Activated CD8-positive, alpha-beta T cell treated with anti-CD3 and anti-CD28 coated beads, Interleukin-2, amount 10 ng/mL, durations not matched to agents 7 days and 5 days (primary cell): ENCODE results near the gene EXD3. TPM values are rescaled to one million over a fixed set of nuclear protein-coding genes. Genes with fewer than 3 reads are reported as not detected.
A peak's percentile ranks its signal among the peaks of the same experiment; 100 is the strongest.

ENCODE experiments used
- ATAC-seq: fragments of 150-1000 bp; cut with Tn5 transposase; one replicate; pipeline ENCODE4 v1.10.0; 2021; ENCODE audit warnings: moderate library complexity
- CTCF ChIA-PET: fragments of 350-600 bp; sonication (Branson Sonifier 250); formaldehyde crosslinking; loops from one replicate; lab custom pipeline; 2021; ENCODE audit warnings: antibody characterized with exemption; lab: Charles Lee
- POLR2A ChIA-PET: fragments of 350-600 bp; sonication (Branson Sonifier 250); formaldehyde crosslinking; loops from one replicate; lab custom pipeline; 2021; ENCODE audit warnings: antibody characterized with exemption; lab: Charles Lee
- DNase-seq: peaks from one replicate; pipeline ENCODE4 v3.0.0-alpha.2; 2020
- H3K27ac Mint-ChIP-seq: one replicate; pipeline ENCODE4 v1.8.0; 2021; ENCODE audit warnings: mild to moderate bottlenecking, mixed read lengths
- H3K27me3 Mint-ChIP-seq: one replicate; pipeline ENCODE4 v1.8.0; 2021; ENCODE audit warnings: low read depth, mixed read lengths
- H3K36me3 Mint-ChIP-seq: one replicate; pipeline ENCODE4 v1.8.0; 2021; ENCODE audit warnings: low read depth, mixed read lengths
- H3K4me1 Mint-ChIP-seq: one replicate; pipeline ENCODE4 v1.8.0; 2021; ENCODE audit warnings: low read depth, mixed read lengths
- H3K4me3 Mint-ChIP-seq: one replicate; pipeline ENCODE4 v1.8.0; 2021; ENCODE audit warnings: mild to moderate bottlenecking, mixed read lengths
- H3K9me3 Mint-ChIP-seq: one replicate; pipeline ENCODE4 v1.8.0; 2022; ENCODE audit warnings: mixed read lengths; ENCODE audit not compliant: insufficient read depth
- total RNA-seq, 2 experiments: library from RNA; stranded (reverse); gene quantifications; one replicate each; pipeline ENCODE4 v1.2.3, GENCODE V29; 2021

The EXD3 gene
- total RNA-seq, 2 experiments from 2014 or later, result 10.0 to 10.9 TPM

DNA sequence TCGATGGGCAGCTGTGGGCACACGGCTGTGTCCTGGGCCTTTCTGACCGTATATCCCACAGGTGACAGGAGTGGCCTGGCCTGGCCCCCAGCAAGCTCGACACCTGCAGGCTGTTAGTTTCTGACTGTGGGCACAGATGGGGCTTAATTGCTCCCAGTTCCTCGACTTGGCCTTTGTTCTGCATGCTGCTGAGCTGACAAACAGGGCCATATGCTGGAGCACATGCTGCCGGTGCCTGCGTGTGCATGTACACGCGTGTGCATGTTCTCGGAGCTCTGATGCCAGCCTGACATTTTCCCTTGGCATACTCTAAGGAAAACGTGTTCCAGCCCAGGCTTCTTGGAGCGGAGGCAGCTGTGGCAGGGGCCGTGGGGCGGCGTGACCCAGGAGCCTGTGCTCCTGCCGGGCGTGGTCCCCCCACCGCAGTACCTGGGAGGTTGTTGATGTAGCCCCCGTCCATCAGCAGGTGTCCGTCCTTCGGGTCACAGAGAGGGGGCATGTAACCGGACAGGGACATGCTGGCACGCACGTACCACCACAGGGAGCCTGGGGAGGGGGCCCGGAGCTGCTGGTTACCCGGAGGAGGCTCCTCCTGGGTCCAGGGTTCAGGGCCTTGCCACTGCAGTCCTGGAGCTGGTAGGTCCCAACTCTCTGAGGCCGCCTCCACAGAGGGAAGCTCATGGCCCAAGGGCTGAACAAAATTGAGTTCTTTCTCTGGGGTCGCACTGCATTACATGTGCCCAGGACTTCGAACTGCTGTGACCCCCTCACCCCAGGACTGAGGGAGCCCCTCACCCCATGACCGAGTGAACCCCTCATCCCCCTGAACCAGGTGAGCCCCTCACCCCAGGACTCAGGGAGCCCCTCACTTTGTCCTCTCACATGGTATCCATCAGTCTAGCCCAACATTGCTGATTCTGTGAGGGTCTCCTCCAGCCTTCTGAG is 40.3 kb upstream of the EXD3 start:
- ATAC-seq (no peak), DNase-seq (no peak)
- Mint-ChIP-seq H3K9me3 (no peaks in the 10 kb centered on the region), H3K4me1 (peaks cover 33% of the 10 kb centered on the region), H3K27ac (peak overlapping the region; percentile 72), H3K4me3 (peak overlapping the region; percentile 15), H3K27me3 (peaks cover 6% of the 10 kb centered on the region), H3K36me3 (peaks cover 3% of the 10 kb centered on the region)
- ChIA-PET CTCF (no interaction called here), POLR2A (no interaction called here)

DNA sequence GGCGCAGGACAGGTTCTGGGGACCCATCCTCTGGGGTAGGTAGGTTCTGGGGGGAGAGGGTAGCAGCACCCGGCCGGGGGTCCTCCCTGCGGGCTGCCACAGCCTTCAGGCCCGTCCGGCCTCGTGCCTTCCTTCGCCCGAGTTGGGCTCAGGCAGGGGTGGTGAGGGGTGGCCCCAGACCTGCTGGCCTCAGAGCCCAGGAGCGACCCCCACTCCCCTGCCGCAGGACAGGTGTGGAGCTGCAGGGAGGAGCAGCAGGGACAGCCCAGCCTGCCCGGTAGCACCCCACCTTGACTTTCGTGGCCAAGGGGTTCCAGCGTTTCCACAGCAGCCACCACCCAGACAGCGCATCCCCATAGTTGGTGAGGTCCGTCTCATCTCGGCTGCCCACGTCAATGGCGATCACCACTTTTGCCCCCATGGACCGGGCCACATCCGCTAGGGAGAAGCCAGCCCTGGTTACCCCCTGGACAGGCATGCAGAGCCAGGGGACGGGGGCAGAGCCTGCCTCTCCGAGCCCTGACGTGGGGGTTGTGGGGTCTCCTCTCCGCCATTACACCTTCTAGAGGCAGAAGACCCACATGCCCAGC is 39.5 kb upstream of the EXD3 start:
- Mint-ChIP-seq H3K36me3 (peaks cover 3% of the 10 kb centered on the region), H3K27ac (peak overlapping the region; percentile 97), H3K4me1 (peaks cover 33% of the 10 kb centered on the region), H3K9me3 (no peaks in the 10 kb centered on the region), H3K27me3 (peaks cover 3% of the 10 kb centered on the region), H3K4me3 (peak overlapping the region; percentile 66)
- ATAC-seq (no peak), DNase-seq (no peak)
- ChIA-PET CTCF (interaction anchor here (1.0 to 2.2 kb wide), 3 partner anchors 16 to 39 kb away, joined by 4 to 6 read pairs (median 6); partner anchors contain the start of genes EXD3 and NOXA1), POLR2A (no interaction called here)

DNA sequence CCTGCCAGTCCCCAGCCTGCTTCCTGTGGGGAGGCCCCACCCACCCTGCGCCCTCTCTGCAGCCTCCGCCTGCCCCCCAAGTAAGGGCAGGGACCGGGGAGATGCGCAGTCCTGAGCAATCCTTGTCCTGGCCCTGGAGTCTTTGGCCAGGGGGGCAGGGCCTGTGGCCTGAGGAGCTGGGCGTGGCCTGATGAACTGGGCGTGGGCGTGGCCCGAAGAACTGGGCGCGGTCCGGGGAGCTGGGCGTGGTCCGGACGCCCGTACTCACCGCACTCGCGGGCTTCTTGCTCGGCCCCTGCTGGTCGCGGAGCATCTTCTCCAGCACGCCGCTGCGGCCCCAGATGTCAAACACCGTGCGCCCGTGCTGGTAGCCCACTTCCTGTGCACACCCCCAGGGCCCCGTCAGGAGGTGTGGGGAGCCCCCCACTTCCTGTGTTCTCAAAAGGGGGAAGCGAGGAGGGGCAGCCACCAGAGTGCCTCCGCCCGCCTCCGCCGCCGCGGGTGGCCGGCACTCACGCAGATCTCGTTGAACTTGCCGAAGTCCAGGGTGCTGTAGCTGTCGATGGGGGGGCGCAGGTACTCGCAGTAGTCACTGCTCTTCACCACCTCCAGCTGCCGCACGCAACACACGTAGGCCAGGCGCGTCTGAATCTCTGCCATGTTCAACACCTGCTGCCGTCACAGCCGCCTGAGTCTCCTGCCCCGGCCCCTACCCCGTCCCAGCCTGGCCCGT is 38.9 kb upstream of the EXD3 start:
- POLR2A ChIA-PET, result interaction anchor here (1.0 kb wide), 1 partner anchor 12 kb away, joined by 3 read pairs; no protein-coding TSS in a partner anchor
- DNase-seq (peak; percentile 96), ATAC-seq (peak; percentile 75)
- H3K27ac Mint-ChIP-seq, result peak overlapping the region; percentile 97
- peaks cover 34% of the 10 kb centered on the region for H3K4me1 Mint-ChIP-seq
- CTCF ChIA-PET, result interaction anchor here (1.0 to 2.2 kb wide), 3 partner anchors 16 to 39 kb away, joined by 4 to 6 read pairs (median 6); partner anchors contain the start of genes EXD3 and NOXA1
- H3K4me3 Mint-ChIP-seq, result peak overlapping the region; percentile 66
- peaks cover under 1% of the 10 kb centered on the region for H3K27me3 Mint-ChIP-seq
- no peaks in the 10 kb centered on the region for H3K9me3 Mint-ChIP-seq
- H3K36me3 Mint-ChIP-seq, result peaks cover 4% of the 10 kb centered on the region

DNA sequence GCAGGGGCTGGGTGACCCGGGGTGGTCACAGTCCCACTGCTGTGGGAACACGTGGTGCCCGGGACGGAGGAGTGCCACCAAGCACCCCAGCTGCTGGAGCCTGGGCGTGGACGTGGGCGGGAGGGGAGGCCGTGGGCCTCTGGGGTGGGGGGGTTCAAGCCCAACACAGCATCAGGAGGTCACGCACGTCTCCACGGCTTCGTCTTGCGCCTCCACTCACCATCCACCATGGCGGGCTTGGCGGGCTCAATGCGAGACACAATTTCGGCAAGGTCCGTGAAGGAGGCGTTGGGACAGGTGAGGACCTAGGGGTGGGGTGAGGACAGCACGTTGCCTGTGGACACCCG is 38.3 kb upstream of the EXD3 start:
- no peaks in the 10 kb centered on the region for H3K27me3 Mint-ChIP-seq
- ATAC-seq (no peak), DNase-seq (no peak)
- POLR2A ChIA-PET, result interaction anchor here (1.0 kb wide), 1 partner anchor 11 kb away, joined by 3 read pairs; no protein-coding TSS in a partner anchor
- peak overlapping the region; percentile 97 for H3K27ac Mint-ChIP-seq
- CTCF ChIA-PET, result interaction anchor here (1.0 to 2.2 kb wide), 3 partner anchors 15 to 38 kb away, joined by 4 to 6 read pairs (median 6); partner anchors contain the start of genes EXD3 and NOXA1
- H3K4me3 Mint-ChIP-seq, result no peak overlapping the region
- H3K9me3 Mint-ChIP-seq, result no peaks in the 10 kb centered on the region
- peaks cover 6% of the 10 kb centered on the region for H3K36me3 Mint-ChIP-seq
- H3K4me1 Mint-ChIP-seq, result peaks cover 34% of the 10 kb centered on the region

DNA sequence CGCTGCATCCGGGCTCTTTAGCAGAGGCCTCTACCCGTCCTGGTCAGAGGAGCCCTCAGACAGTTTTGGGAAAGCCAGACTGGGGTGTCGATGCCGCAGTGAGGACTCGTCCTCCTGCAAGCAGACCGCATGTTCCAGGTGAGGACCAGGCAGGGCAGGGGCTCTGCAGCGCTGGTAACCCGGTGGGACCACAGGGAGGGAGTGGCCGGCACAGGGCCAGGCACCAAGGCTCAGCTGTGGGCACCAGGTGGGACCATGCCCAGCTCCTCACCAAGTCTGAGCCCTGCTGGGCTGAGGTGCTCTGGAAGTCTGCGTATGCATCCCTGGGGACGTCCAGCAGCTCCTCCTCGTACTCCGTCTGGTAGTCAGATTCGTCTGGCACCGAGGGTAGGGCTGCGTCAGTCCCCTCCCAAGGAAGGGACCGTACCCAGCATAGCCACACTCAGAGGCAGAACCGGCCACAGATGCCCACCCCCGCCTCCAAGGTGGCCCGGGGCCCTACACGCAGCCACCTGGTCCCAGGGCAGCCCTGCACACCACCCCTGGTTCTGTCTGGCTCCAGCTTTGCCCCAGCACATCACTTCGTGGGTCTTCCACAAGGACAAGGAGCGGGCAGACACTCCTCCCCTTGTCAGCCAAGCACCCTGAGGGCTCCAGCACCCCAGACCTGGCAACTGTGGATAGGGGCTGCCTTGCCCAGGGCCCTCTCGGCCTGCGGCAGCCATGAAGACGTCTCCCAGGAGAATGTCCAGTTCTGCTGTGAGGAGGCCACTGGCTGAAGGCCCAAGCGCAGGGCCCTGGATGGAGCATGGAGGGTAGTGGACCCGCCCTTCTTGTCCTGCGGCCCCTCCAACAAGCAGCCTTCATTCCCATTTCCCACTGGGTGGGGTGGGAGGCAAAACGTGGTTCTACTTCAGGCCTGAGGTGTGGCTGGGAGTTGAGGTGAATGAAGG is 37.7 kb upstream of the EXD3 start:
- no peaks in the 10 kb centered on the region for H3K9me3 Mint-ChIP-seq
- ChIA-PET POLR2A (no interaction called here), CTCF (interaction anchor here (2.2 kb wide), 1 partner anchor 38 kb away, joined by 6 read pairs; the partner anchor contains the start of genes EXD3 and NOXA1)
- peaks cover 7% of the 10 kb centered on the region for H3K36me3 Mint-ChIP-seq
- H3K27me3 Mint-ChIP-seq, result no peaks in the 10 kb centered on the region
- ATAC-seq, result no peak
- peaks cover 34% of the 10 kb centered on the region for H3K4me1 Mint-ChIP-seq
- H3K27ac Mint-ChIP-seq, result peak overlapping the region; percentile 97
- no peak for DNase-seq
- no peak overlapping the region for H3K4me3 Mint-ChIP-seq

DNA sequence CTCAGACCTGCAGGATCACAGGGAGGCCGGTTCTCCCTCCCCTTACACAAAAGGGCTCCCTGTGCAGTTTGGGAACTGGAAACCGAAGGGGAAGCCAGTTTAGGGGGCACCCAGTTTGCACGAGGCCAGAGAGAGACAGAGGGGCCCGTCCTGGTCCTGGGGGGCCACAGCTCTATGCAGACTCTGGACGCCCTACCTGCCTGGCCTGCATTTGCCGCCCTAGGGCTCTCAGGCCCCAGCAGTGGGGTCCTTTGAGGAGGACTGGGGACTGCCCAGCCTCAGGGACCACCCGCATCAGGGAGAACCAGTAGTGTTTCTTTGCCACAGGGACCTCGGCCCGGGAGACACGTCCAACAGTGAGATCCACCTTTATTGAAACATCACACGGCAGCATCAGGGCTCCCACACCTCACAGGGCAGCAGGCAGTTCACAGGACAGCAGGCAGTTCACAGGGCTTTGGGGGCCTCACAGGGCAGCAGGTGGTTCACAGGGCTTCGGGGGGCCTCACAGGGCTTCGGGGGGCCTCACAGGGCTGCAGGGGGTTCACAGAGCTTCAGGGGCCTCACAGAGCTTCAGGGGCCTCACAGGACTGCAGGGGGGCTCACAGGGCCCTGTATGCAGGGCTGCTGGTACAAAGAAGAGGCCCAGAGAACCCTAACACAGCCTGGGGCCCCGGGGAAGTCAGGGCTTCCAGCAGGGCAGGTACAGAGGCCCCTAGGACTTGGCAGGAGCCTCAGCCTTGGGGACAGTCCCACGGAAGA is 36.8 kb upstream of the EXD3 start:
- ChIA-PET POLR2A (interaction anchor here (0.9 to 1.0 kb wide), 2 partner anchors 37 to 47 kb away, joined by 3 to 7 read pairs; partner anchors contain the start of genes EXD3 and NOXA1), CTCF (interaction anchor here (0.7 to 1.0 kb wide), 2 partner anchors 37 to 198 kb away, joined by 3 to 6 read pairs; partner anchors contain the start of genes EXD3 and NOXA1)
- H3K9me3 Mint-ChIP-seq, result no peaks in the 10 kb centered on the region
- DNase-seq (no peak), ATAC-seq (no peak)
- H3K27me3 Mint-ChIP-seq, result no peaks in the 10 kb centered on the region
- peaks cover 34% of the 10 kb centered on the region for H3K4me1 Mint-ChIP-seq
- H3K36me3 Mint-ChIP-seq, result peaks cover 13% of the 10 kb centered on the region
- peak overlapping the region; percentile 55 for H3K4me3 Mint-ChIP-seq
- H3K27ac Mint-ChIP-seq, result peak overlapping the region; percentile 89

DNA sequence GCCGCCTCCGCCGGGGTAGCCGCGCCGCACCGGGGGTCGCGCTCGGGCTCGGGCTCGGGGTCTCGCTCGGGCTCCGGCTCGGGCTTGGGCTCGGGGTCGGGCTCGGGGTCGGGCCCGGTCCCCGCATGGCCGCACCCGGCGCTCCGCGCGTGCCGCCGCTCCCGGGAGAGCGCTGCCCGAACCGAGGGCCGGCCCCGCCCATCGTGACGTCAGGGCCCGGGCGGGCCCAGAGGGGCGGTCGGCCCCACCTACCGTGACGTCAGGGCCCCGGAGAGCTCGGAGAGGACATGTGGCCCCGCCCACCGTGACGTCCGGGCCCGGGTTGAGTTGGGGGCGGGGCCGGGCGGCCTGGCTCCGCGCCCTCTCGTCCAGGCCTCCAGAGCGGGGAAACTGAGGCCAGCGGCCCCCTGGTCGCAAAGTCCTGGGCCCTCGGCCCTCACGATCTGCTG is 36.2 kb upstream of the EXD3 start, which contains the start of gene NSMF:
NSMF (minus strand) TSS at position 183 of the 449 bp plus-strand sequence. CDS start 232 bp downstream, outside the sequence.
- H3K27ac Mint-ChIP-seq, result peak within 1 kb of the TSS; percentile 89
- DNase-seq (peak; percentile 94), ATAC-seq (peak; percentile 68)
- H3K36me3 Mint-ChIP-seq, result peaks cover 18% of the 10 kb centered on the region
- ChIA-PET POLR2A (interaction anchor here (0.9 to 1.0 kb wide), 2 partner anchors 36 to 46 kb away, joined by 3 to 7 read pairs; partner anchors contain the start of genes EXD3 and NOXA1), CTCF (interaction anchor here (0.7 to 1.0 kb wide), 2 partner anchors 36 to 198 kb away, joined by 3 to 6 read pairs; partner anchors contain the start of genes EXD3 and NOXA1)
- H3K4me1 Mint-ChIP-seq, result peaks cover 38% of the 10 kb centered on the region
- no peaks in the 10 kb centered on the region for H3K27me3 Mint-ChIP-seq
- peak within 1 kb of the TSS; percentile 55 for H3K4me3 Mint-ChIP-seq
- no peaks in the 10 kb centered on the region for H3K9me3 Mint-ChIP-seq

DNA sequence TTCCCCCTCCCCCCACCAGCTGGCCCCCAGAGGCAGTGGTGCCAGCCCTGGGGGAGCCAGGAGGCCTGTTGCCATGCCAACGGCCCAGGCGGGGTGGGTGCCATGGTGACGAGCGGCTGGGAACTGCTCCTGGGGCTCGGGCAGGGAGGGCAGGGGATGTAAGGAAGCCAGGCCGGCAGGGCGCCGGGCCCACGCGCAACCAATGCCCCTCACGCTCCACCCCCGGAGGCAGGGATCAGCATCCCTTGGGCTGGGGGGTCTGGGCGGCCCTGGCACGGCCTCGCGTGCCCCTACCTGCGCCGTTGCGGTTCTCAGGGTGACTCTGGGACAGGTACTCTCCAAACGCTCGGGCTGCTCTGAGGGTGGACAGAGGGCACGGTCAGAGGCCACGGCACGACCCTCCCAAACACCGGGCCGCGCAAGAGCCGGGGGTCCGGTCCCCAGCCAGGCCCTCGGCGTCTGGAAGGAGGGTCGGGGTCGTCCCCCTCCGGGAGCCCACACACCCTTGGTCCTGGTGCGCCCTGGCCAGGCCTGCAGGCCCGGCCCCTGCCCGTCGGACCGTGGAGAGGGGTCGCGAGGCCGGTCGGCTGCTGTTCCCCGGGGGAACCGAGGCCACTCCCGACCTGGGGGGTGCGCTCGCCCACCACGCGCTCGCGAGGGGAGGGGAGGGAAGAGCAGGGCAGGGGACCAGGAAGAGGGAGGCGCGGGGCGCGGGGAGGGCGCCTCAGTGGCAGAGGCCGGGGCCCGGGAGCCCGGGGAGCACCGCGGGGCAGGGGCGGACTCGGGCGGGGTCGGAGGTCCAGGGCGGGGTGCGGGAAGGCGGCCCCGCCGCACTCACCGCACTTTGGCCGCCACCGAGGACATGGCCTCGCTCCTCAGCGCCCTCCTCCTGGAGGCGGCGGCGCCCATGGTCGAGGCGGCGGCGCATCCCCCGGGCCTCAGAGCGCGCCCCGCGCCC is 35.5 kb upstream of the EXD3 start:
- DNase-seq (no peak), ATAC-seq (peak; percentile 26)
- peaks cover 22% of the 10 kb centered on the region for H3K36me3 Mint-ChIP-seq
- ChIA-PET CTCF (interaction anchor here (1.0 kb wide), 1 partner anchor 35 kb away, joined by 6 read pairs; the partner anchor contains the start of genes EXD3 and NOXA1), POLR2A (interaction anchor here (0.9 to 1.0 kb wide), 2 partner anchors 36 to 46 kb away, joined by 3 to 7 read pairs; partner anchors contain the start of genes EXD3 and NOXA1)
- H3K4me3 Mint-ChIP-seq, result peak overlapping the region; percentile 34
- H3K4me1 Mint-ChIP-seq, result peaks cover 41% of the 10 kb centered on the region
- no peak overlapping the region for H3K27ac Mint-ChIP-seq
- no peaks in the 10 kb centered on the region for H3K9me3 Mint-ChIP-seq
- no peaks in the 10 kb centered on the region for H3K27me3 Mint-ChIP-seq
